ENCODE results near the gene TMED7. TPM values are rescaled to one million over a fixed set of nuclear protein-coding genes. Genes with fewer than 3 reads are reported as not detected.

Gene TMED7
- total RNA-seq, 1 donor, result 100 TPM

DNA sequence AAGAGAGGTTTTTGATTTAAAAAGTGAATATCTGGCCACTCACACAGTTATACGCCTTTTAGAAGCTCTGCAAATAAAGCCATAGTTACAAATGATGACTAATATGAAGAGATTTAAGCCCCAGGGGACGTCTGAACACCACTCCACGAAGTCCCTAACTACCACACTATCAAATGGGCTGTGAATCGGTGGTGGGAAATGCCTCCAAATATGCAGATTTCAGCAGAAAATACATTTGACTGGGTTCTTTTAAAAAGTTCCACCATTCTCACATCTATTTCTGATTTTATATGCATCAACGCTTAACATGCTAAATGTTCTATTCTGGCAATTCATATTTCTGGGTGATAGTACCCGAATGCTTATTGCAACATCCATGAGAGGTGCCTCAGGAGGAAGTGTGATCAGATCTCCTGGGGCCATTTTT lies 46.1 kb downstream of the TMED7 start:
- Histone ChIP-seq H3K4me1 (ENCODE audit: insufficient read depth, low read length) (no peaks in the 10 kb centered on the region), H3K27me3 (ENCODE audit: insufficient read depth, low read length) (no peaks in the 10 kb centered on the region), H3K9me3 (ENCODE audit: low read depth, low read length) (no peaks in the 10 kb centered on the region), H3K4me3 (ENCODE audit: low read length) (no peak overlapping the region)

GRCh38 chr5:115579216-115579615 lies 46.6 kb downstream of the TMED7 start:
- Histone ChIP-seq H3K27me3 (ENCODE audit: insufficient read depth, low read length) (no peaks in the 10 kb centered on the region), H3K4me1 (ENCODE audit: insufficient read depth, low read length) (no peaks in the 10 kb centered on the region), H3K4me3 (ENCODE audit: low read length) (no peak overlapping the region), H3K9me3 (ENCODE audit: low read depth, low read length) (no peaks in the 10 kb centered on the region)

- H3K9me3 ChIP-seq (ENCODE audit: low read depth, low read length), result no peaks in the 10 kb centered on the region
- no peak overlapping the region for H3K4me3 ChIP-seq (ENCODE audit: low read length)
- H3K4me1 ChIP-seq (ENCODE audit: insufficient read depth, low read length), result no peaks in the 10 kb centered on the region
- no peaks in the 10 kb centered on the region for H3K27me3 ChIP-seq (ENCODE audit: insufficient read depth, low read length)
Measured at GRCh38 chr5:115578657-115579056, 47.2 kb downstream of the TMED7 start.

- Histone ChIP-seq H3K27me3 (ENCODE audit: insufficient read depth, low read length) (no peaks in the 10 kb centered on the region), H3K4me1 (ENCODE audit: insufficient read depth, low read length) (no peaks in the 10 kb centered on the region), H3K9me3 (ENCODE audit: low read depth, low read length) (no peaks in the 10 kb centered on the region), H3K4me3 (ENCODE audit: low read length) (no peak overlapping the region)
Measured at GRCh38 chr5:115577741-115578140, 48.1 kb downstream of the TMED7 start.

DNA sequence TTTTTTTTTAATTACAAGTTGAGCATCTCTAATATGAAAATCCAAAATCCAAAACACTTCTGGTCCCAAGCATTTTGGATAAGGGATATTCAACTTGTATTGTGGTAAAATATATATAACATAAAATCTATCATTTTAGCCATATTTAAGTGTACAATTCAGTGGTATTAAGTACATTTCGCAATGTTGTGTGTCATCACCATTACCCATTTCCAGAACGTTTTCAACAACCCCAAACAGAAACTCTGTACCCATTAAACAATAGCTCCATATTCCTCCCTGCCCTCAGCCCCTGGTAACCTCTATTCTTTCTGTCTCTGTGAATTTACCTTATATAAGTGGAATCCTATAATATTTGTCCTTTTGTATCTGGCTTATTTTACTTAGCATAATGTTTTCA lies 48.5 kb downstream of the TMED7 start:
- Histone ChIP-seq H3K27me3 (ENCODE audit: insufficient read depth, low read length) (no peaks in the 10 kb centered on the region), H3K4me1 (ENCODE audit: insufficient read depth, low read length) (no peaks in the 10 kb centered on the region), H3K9me3 (ENCODE audit: low read depth, low read length) (no peaks in the 10 kb centered on the region), H3K4me3 (ENCODE audit: low read length) (no peak overlapping the region)

GRCh38 chr5:115575167-115576070 lies 50.4 kb downstream of the TMED7 start:
- Histone ChIP-seq H3K4me1 (ENCODE audit: insufficient read depth, low read length) (no peaks in the 10 kb centered on the region), H3K27me3 (ENCODE audit: insufficient read depth, low read length) (no peaks in the 10 kb centered on the region), H3K4me3 (ENCODE audit: low read length) (no peak overlapping the region), H3K9me3 (ENCODE audit: low read depth, low read length) (no peaks in the 10 kb centered on the region)

DNA sequence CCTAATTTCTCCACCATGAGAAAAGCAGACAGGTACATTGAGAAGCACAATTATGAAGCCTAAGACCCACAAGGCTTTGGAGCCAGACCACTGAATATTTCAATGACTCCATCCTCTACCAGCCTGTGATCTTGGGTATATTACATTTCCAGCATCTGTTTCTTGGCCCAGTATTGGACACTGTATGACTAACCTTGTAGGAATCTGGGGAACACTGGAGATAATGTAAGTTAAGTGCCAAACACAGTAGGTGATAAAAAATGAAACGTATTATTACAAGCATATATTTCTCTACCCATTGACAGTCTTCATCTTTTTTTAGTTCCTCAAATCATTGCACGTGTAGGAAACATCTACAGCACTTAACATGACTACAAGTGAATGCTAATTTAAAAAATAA lies 52.7 kb downstream of the TMED7 start:
- no peak overlapping the region for H3K4me3 ChIP-seq (ENCODE audit: low read length)
- H3K9me3 ChIP-seq (ENCODE audit: low read depth, low read length), result no peaks in the 10 kb centered on the region
- no peaks in the 10 kb centered on the region for H3K4me1 ChIP-seq (ENCODE audit: insufficient read depth, low read length)
- H3K27me3 ChIP-seq (ENCODE audit: insufficient read depth, low read length), result no peaks in the 10 kb centered on the region

DNA sequence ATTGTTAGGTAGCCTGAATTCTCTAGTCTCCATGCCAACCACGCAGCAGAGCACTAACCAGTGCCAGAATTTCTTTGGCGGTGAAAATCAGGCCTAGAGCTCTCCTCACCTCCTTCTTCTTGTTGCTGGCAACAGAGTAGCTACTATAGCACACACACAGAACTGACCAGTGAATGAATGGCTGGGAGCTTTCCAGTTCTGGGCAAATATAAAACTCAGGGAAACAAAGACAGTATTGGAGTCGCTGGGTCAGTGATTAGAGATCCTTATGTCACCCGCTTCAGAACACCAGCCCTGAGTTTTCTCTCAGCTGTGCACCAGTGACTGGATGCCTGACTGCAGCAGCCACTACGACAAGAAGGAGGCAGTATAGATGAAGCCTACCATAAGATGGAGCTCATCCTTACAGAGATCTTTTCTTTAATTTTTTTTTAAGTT lies 54.4 kb downstream of the TMED7 start:
- H3K4me3 ChIP-seq (ENCODE audit: low read length), result no peak overlapping the region
- H3K4me1 ChIP-seq (ENCODE audit: insufficient read depth, low read length), result no peaks in the 10 kb centered on the region
- no peaks in the 10 kb centered on the region for H3K27me3 ChIP-seq (ENCODE audit: insufficient read depth, low read length)
- no peaks in the 10 kb centered on the region for H3K9me3 ChIP-seq (ENCODE audit: low read depth, low read length)

DNA sequence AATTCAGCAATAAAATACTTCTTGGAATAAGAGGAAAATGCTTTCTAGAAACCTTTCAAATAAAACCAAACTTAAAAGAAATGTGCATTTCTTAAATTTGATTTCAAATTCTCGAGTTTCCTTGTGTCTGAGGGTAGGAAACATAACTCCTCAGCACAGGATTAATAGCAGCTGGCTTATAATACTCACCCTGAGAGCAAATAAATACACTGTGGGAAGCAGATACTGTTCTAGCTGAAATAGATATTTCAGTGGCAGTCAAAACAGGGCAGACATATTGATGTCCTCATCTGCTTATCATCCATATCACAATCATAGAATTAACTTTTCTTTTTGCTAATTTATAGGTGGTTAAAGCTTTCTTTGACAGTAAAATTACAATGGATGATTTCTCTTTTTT lies 57.2 kb downstream of the TMED7 start:
- Histone ChIP-seq H3K27me3 (ENCODE audit: insufficient read depth, low read length) (no peaks in the 10 kb centered on the region), H3K9me3 (ENCODE audit: low read depth, low read length) (no peaks in the 10 kb centered on the region), H3K4me3 (ENCODE audit: low read length) (no peak overlapping the region), H3K4me1 (ENCODE audit: insufficient read depth, low read length) (no peaks in the 10 kb centered on the region)

DNA sequence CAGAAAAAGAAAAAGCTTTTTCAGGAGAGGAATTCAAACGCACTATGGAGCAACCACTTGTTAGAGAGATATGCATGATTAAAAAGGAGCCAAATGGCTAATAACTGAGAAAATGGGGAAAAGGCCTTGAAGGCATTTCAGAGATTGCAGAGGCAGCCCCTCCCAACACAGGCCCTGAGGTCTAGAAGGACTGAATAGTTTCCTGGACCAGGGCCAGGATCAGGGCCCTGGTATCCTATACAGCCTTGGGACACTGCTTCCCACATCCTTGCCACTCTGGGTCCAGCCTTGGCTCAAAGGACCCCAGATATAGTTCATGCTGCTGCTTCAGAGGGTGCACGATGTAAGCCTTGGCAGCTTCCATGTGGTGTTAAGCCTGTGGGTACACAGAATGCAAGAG lies 60.6 kb downstream of the TMED7 start:
- H3K9me3 ChIP-seq (ENCODE audit: low read depth, low read length), result no peaks in the 10 kb centered on the region
- H3K27me3 ChIP-seq (ENCODE audit: insufficient read depth, low read length), result no peaks in the 10 kb centered on the region
- no peak overlapping the region for H3K4me3 ChIP-seq (ENCODE audit: low read length)
- no peaks in the 10 kb centered on the region for H3K4me1 ChIP-seq (ENCODE audit: insufficient read depth, low read length)

Other genes starting within 250 kb of the TMED7 start
- gene FEM1C, start 81.3 kb downstream of the TMED7 start, total RNA-seq, result 40.9 TPM
- gene TICAM2, start 23.6 kb downstream of the TMED7 start, total RNA-seq, result 1.2 TPM
- gene CDO1, start 190.6 kb upstream of the TMED7 start, total RNA-seq, result 0.10 TPM
- gene ATG12, start 215.5 kb upstream of the TMED7 start, total RNA-seq, result 63.2 TPM
- 77.3 TPM for gene AP3S1, start 215.9 kb upstream of the TMED7 start, total RNA-seq